HG03108 (cell line): Measurements from ENCODE around the gene FNDC3B.

ENCODE experiments used
- ATAC-seq: cut with Tn5 transposase; IDR thresholded peaks from one replicate; pipeline ENCODE4 v1.9.1; 2021; ENCODE audit warnings: moderate library complexity; ENCODE audit not compliant: unreplicated experiment

The FNDC3B gene

GRCh38 chr3:172132159-172132586 lies 92.8 kb downstream of the FNDC3B start:
- ATAC-seq = no peak

- ATAC-seq = no peak
These were observed 93.4 kb downstream of the FNDC3B start for GRCh38 chr3:172132721-172133311.

GRCh38 chr3:172133838-172134237 lies 94.5 kb downstream of the FNDC3B start:
- no peak for ATAC-seq

GRCh38 chr3:172134352-172134751 lies 95.0 kb downstream of the FNDC3B start:
- peak; percentile 45 for ATAC-seq

- ATAC-seq = no peak
These were observed 95.8 kb downstream of the FNDC3B start for GRCh38 chr3:172135185-172135584.

GRCh38 chr3:172135820-172136219 lies 96.4 kb downstream of the FNDC3B start:
- no peak for ATAC-seq

GRCh38 chr3:172136330-172136729 lies 97.0 kb downstream of the FNDC3B start:
- ATAC-seq = no peak

GRCh38 chr3:172137287-172138192 lies 98.2 kb downstream of the FNDC3B start:
- ATAC-seq = no peak

- ATAC-seq = no peak
These were observed 98.8 kb downstream of the FNDC3B start for GRCh38 chr3:172138193-172138537.

- ATAC-seq = peak; percentile 32
These were observed 99.6 kb downstream of the FNDC3B start for GRCh38 chr3:172138792-172139507.

- no peak for ATAC-seq
These were observed 100.3 kb downstream of the FNDC3B start for GRCh38 chr3:172139528-172140276.

GRCh38 chr3:172140499-172141391 lies 101.4 kb downstream of the FNDC3B start:
- no peak for ATAC-seq

- ATAC-seq = peak; percentile 80
These were observed 102.9 kb downstream of the FNDC3B start for GRCh38 chr3:172142051-172142863.

GRCh38 chr3:172142864-172143451 lies 103.6 kb downstream of the FNDC3B start:
- no peak for ATAC-seq

- no peak for ATAC-seq
These were observed 104.5 kb downstream of the FNDC3B start for GRCh38 chr3:172143739-172144497.

GRCh38 chr3:172144601-172145000 lies 105.2 kb downstream of the FNDC3B start:
- ATAC-seq = no peak

GRCh38 chr3:172145031-172145686 lies 105.8 kb downstream of the FNDC3B start:
- peak; percentile 43 for ATAC-seq

GRCh38 chr3:172146349-172146748 lies 107.0 kb downstream of the FNDC3B start:
- no peak for ATAC-seq
